AG10803 (cell line): ENCODE data around the gene EEF2.
"Not testable (repeated sequence)": the region's sequence is repeated elsewhere in the genome, so short reads cannot be mapped to it uniquely, and the experiment has no call there.

Experiments
- DNase-seq: peaks from one replicate; pipeline ENCODE4 v3.0.0; 2010; ENCODE audit warnings: low read depth
- H3K4me3 ChIP-seq: 2 replicates; pipeline ENCODE4 v1.5.1; 2011; ENCODE audit warnings: mild to moderate bottlenecking, low read length, control low read depth
- CTCF ChIP-seq: conservative IDR thresholded peaks from 2 replicates; pipeline ENCODE4 v1.5.1; 2011; ENCODE audit warnings: mild to moderate bottlenecking, low read length, control low read depth, inconsistent platforms

Gene EEF2

GRCh38 chr19:3954107-3954506, 31.2 kb downstream of the EEF2 start:
- TF ChIP-seq CTCF = no peak
- H3K4me3 ChIP-seq = no peak overlapping the region
- DNase-seq = no peak

- DNase-seq, H3K4me3 ChIP-seq: not testable (repeated sequence)
These were observed 32.4 kb downstream of the EEF2 start for GRCh38 chr19:3952755-3953276.

- H3K4me3 ChIP-seq = no peak overlapping the region
- no peak for DNase-seq
- no peak for TF ChIP-seq CTCF
These were observed 34.1 kb downstream of the EEF2 start for GRCh38 chr19:3950871-3951861.

- TF ChIP-seq CTCF = no peak
- no peak for DNase-seq
- H3K4me3 ChIP-seq = no peak overlapping the region
These were observed 35.0 kb downstream of the EEF2 start for GRCh38 chr19:3949997-3950859.

GRCh38 chr19:3949294-3949693, 36.0 kb downstream of the EEF2 start:
- no peak for TF ChIP-seq CTCF
- no peak overlapping the region for H3K4me3 ChIP-seq
- DNase-seq = no peak

- not testable (repeated sequence) for H3K4me3 ChIP-seq
These were observed 37.8 kb downstream of the EEF2 start for GRCh38 chr19:3947316-3947933.

GRCh38 chr19:3945838-3946237, 39.4 kb downstream of the EEF2 start:
- peak; percentile 37 for DNase-seq
- no peak for TF ChIP-seq CTCF
- H3K4me3 ChIP-seq = no peak overlapping the region

More at GRCh38 chr19:3947316-3947933, 37.8 kb downstream of the EEF2 start:
- DNase-seq = not testable (repeated sequence)
